ENCODE measurements around the gene EFHC2.
A peak's percentile ranks its signal among the peaks of the same experiment; 100 is the strongest.

Gene EFHC2

DNA sequence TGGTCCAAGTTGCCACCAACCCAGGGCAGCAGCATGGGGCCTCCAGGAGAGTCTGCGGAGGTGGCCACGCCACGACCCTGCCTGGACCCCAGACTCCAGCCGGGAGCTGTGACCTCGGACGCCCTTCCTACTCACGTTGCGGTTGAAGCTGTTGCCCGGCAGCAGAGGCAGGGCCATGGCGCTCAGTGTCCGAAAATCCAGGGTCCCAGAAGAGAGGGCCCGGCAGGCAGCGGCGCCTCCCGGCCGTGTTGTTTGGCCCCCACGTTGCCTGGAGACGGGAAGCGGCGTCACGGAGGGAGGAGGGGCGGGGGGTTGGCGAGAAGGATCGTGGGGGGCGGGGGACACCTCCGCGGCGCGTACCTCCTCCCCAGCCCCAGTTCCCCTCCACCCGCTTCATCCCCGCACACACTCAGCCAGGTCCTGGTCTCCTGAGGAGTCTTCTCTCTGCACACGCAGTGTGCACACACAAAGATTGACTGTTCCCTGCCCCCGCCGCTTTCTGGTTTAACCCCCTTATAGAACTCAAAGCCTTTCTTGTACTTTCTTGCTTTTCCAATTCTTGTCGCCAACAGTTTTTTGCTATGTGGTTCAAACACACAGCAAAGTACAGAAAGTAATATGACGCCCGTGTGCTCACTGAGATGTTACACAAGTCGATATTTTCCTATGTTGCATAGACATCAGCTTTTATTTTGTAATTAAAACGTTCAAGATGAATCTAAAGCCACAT is at the start of gene EFHC2:
Gene EFHC2, minus strand, starts transcription at position 261 of the 730 bp plus-strand sequence. Its CDS starts 84 bp downstream, at position 177.
- DNase-seq (ENCODE audit: low read depth in 2 of 2), result peak in 1 of 2 donors; percentile 10

DNA sequence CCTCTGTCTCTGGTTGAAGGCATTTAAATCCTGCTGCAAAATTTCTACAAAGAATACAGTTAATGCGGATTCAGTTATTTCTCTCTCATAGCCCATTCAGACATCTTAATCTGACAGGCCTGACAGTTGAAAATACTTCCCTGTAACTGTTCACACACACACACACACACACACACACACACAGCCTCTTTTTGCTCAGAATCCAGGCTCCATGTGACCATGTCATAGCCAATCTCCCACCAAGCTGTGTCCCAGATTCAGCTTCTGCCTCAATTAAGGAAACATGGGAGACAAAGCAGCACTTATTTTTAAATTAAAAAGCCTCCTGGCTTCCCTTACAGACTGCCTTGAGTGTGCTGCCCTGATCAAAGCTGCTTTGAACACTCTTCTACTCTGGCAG is 49.3 kb upstream of the EFHC2 start:
- DNase-seq (ENCODE audit: low read depth in 2 of 2), result no peak

- no peak for DNase-seq (ENCODE audit: low read depth in 2 of 2)
These were observed 41.3 kb upstream of the EFHC2 start for GRCh38 chrX:44384688-44385338.

DNA sequence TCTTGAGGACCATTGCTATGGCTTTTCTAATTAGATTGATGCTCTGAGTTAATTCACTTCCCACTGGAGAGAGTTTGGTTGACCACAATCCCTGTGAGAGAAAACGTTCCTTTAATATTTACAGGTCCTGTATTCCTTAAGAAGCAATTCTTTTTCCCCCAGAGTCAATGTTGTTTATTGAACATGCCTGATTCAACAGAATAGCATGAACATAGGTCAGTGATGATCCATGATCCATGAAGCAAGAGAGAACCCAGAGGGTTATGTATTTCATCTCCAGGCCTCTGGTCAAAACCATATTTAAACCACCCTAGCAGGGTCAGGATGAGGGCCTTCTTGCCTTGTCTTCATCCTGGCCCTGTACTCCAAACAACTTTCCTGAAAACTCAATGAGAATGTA is 39.4 kb upstream of the EFHC2 start:
- DNase-seq (ENCODE audit: low read depth in 2 of 2), result no peak

DNA sequence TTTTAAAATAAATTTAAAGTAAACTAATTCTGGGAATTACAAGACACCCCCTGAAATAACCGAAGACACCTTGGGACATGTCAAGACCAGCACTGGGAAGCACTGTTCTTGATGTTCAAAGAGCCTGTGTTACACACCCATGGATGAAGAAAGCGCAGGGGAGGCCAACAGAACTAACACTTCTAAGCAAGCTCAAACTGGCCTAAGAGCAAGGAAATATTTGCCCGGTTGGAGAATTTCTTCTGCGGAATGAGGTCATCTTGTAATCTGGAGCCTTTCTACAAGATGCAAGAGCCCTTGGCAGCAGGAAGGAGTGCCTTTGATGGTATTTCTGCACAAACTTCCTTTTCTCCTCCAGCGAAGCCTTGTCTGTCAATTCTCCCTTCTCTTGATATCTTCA is 9.3 kb upstream of the EFHC2 start:
- no peak for DNase-seq (ENCODE audit: low read depth in 2 of 2)

GRCh38 chrX:44349561-44349960 is 6.1 kb upstream of the EFHC2 start:
- DNase-seq (ENCODE audit: low read depth in 2 of 2), result no peak

- DNase-seq (ENCODE audit: low read depth in 2 of 2), result no peak
These were observed 1.2 kb upstream of the EFHC2 start for GRCh38 chrX:44344687-44345086.

- peak in 1 of 2 donors; percentile 31 for DNase-seq (ENCODE audit: low read depth in 2 of 2)
These were observed 722 bp upstream of the EFHC2 start for GRCh38 chrX:44344194-44344593.

DNA sequence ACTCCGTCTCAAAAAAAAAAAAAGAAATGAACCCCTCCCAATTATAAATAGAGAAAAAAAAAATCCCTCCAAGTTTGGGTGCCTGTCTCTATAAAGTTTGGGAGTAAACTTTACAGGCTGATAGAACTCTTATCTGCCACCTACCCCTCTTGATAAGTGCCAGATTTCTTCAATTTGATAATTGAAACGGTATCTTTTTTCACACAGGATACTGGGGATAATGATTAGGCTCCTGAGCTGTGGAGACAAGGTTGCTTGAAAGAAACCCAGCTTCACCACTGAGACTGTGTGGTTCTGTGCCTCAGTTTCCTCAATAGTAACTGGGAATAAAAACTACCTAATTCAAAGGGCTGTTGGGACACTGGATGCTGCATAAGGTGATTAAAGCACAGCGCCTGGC is 606 bp downstream of the EFHC2 start:
- DNase-seq (ENCODE audit: low read depth in 2 of 2), result no peak

DNA sequence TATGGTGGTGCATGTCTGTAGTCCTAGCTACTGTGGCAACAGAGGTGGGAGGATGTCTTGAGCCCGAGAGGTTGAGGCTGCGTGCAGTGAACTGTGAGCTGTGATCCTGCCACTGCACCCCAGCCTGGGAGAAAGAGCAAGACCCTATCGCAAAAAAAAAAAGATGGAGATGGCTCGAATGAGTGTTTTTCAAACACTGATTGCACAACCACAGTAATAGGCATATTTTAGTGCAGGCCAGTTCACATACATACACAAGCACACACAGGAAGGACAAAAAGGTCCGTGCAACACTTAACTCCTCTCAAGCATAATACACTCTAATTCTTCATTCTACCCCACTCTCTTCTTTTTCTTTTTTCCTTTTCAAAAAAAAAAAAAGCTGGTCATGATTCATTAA is 5.1 kb downstream of the EFHC2 start:
- DNase-seq (ENCODE audit: low read depth in 2 of 2), result no peak

DNA sequence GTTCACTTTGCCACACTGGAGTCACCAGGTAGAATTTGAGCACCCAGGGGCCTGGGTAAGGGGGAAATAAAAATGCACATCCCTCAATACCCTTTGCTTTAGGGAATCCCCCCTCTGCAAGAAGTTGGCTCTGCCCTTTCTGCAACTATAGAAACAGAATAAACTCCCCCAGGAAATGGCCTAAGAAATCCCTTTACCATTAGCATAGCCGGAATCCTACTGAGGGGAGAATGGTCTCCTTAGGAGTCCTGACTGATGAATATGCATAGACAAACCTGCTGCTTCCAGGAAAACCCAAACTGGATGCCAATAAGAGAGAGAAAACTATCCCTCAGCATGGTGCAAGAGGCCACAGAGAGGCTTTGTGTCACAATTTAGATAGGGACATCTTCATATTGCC is 11.0 kb downstream of the EFHC2 start:
- DNase-seq (ENCODE audit: low read depth in 2 of 2), result no peak

GRCh38 chrX:44330227-44330626 is 13.2 kb downstream of the EFHC2 start:
- no peak for DNase-seq (ENCODE audit: low read depth in 2 of 2)

DNA sequence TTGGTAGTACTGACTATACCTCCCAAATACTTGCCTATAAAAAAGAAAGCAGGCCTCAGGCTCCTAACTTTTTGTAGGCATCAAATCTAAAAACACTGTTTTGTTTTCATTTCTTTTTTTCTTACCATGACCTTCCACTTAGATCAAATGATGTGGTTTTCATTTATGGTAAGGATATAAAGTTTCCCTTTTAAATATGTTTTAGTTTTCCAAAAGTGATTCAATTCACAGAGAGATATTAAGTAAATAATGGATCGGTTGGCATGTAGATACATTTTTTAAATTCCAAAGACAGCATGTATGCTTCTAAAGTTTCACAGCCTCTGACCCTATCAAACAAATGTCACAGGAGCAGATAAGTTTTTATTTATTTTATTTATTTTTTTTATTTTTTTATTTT is 23.9 kb downstream of the EFHC2 start:
- DNase-seq (ENCODE audit: low read depth in 2 of 2), result no peak

DNA sequence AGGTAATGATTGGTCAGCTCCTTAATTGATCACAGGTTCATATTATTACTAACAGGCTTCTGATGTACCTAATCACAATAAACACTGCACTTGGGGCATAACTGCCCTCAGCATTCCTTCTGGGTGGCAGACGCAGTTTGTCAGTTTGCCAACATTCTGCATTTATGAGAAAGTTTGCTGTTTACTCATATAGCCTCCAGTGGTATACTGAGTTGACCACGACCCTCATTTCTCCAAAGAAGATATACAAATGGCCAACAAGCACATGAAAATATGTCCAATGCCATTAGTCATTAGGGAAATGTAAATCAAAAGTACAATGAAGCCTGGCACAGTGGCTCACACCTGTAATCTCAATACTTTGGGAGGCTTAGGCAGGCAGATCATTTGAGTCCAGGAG is 26.3 kb downstream of the EFHC2 start:
- no peak for DNase-seq (ENCODE audit: low read depth in 2 of 2)

DNA sequence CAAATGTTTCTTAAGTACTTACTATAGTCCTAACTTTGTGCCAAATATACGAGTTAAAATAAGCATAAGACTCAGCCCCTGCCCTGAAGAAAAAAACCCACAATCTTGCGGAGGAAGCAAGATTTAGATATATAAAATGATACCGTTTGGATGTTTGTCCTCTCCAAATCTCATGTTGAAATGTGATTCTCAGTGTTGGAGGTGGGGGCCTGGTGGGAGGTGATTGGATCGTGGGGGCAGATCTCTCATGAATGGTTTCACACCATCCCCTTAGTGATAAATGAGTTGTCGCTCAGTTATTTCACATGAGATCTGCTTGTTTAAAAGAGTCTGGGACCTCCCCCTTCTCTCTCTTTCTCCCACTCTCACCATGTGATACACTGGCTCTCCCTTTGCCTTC is 28.7 kb downstream of the EFHC2 start:
- no peak for DNase-seq (ENCODE audit: low read depth in 2 of 2)

- no peak for DNase-seq (ENCODE audit: low read depth in 2 of 2)
These were observed 29.2 kb downstream of the EFHC2 start for GRCh38 chrX:44314259-44314734.

- no peak for DNase-seq (ENCODE audit: low read depth in 2 of 2)
These were observed 31.1 kb downstream of the EFHC2 start for GRCh38 chrX:44312421-44312820.

DNA sequence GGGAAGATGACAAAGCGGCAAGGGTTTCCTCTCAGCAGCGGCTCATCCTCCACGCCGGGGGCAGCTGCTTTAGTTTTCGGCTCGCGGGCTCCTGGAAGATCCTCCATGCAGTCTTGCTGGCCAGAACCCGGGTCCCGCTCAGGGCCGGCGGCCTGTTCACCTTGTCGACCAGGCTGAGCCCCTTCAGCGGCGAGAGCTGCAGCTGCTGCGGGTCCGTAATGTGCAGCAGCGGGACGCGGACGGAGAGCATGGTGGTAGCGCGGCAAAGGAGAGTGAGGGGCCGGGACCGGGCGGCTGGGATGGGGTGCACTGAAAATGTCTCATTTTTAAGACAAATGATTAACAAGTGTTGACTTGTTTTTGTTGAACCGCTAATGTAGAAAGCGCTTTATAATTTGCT is 33.2 kb downstream of the EFHC2 start:
- no peak for DNase-seq (ENCODE audit: low read depth in 2 of 2)

GRCh38 chrX:44308869-44309268 is 34.6 kb downstream of the EFHC2 start:
- no peak for DNase-seq (ENCODE audit: low read depth in 2 of 2)

DNA sequence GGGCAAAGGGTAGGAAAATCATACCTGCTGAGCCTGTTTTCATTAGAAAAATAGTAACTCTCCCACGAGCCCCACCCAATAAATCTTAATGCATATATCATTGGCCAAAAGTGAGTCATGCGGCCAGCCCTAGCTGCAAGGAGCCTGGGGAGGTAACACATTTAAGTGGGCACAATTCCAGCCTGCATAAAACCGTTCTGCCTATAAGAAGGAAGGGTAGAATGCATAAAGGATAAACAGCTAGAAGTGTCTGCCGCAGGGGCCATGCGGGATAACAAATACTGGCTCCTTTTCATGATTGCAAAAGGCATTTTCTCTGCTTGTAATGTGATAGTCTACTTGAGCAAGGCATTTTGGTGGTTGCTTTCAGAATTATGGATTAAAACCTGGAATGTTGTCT is 37.1 kb downstream of the EFHC2 start:
- no peak for DNase-seq (ENCODE audit: low read depth in 2 of 2)

DNA sequence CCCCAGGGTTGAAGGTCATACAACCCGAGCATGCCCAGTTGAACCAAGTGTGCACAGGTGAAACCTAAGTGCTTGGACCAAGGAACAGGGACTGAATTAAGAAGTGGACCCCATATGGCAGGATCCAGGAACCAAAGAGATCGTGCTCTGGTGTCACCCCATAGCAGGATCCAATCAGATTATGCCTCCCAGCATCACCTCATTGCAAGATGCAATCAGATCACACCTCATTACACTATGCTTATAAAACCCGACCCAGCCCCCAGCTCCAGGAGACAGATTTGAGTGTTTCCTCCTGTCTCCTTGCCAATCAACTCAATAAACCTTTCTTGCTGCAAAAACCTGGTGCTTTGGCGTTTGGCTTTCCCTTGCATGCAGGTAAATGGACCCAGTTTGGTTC is 37.6 kb downstream of the EFHC2 start:
- DNase-seq (ENCODE audit: low read depth in 2 of 2), result no peak

- no peak for DNase-seq (ENCODE audit: low read depth in 2 of 2)
These were observed 40.4 kb downstream of the EFHC2 start for GRCh38 chrX:44303119-44303518.

DNA sequence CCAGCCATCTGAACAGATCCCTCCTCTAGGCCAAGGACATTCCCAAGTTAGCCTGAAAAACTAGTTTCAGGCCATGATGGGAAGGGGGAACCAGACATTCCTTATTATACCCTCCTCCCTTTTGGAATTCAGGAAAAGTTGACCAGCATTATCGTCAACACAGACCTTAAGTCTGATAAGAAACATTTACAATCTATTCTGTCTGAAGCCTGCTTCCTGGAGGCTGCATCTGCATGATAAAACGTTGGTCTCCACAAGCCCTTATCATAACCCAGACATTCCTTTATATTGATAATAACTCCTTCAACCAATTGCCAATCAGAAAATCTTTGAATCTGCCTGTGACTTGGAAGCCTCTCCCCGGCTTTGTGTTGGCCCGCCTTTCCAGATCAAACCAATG is 44.3 kb downstream of the EFHC2 start:
- DNase-seq (ENCODE audit: low read depth in 2 of 2), result no peak
